K562 (cell line): ENCODE data around the gene PEF1. TPM values are rescaled to one million over a fixed set of nuclear protein-coding genes. Genes with fewer than 3 reads are reported as not detected.

Experiments used
- ATAC-seq: fragments of 200-7000 bp; cut with Tn5 transposase; 3 replicates; pipeline ENCODE4 v1.9.1; 2020; ENCODE audit warnings: moderate library complexity
- BruUV-seq: library from RNA; stranded (reverse); fragments of 400-500 nt; replicated peaks from 2 replicates; lab custom pipeline; 2021; lab: Mats Ljungman, UMichigan
- CTCF ChIA-PET: fragments of 300-600 bp; formaldehyde crosslinking; extraction: SDS; loops from one replicate; lab custom pipeline; 2021; ENCODE audit warnings: low intra/inter-chr PET ratio; lab: Yijun Ruan, JAX
- POLR2A ChIA-PET: fragments of 300-600, 350-650 bp; sonication (Branson Sonifier 250); formaldehyde crosslinking; extraction: SDS; loops from one replicate; lab custom pipeline; 2021; ENCODE audit warnings: antibody characterized with exemption, inconsistent platforms; lab: Yijun Ruan, JAX
- DNase-seq, 4 experiments: peaks; one replicate each; pipeline versions ENCODE4 v3.0.0 to v3.0.0-alpha.2; 2011 to 2018; ENCODE audit warnings: low spot score in 3 of 4, mixed read lengths in 3 of 4; ENCODE audit errors: extremely low read depth in 1 of 4
- FAIRE-seq: peaks from 2 replicates; lab custom pipeline; 2011; peaks lifted over from hg19 to GRCh38; lab: Jason Lieb, UNC
- H2AFZ ChIP-seq: 2 replicates; pipeline ENCODE4 v1.6.0; 2011; ENCODE audit warnings: low read depth, low read length, control low read depth, inconsistent platforms
- H3K27ac ChIP-seq: fragments of 200-600 bp; 3 replicates; pipeline ENCODE4 v1.8.0; 2011; ENCODE audit warnings: low read depth, mild to moderate bottlenecking, control low read depth, inconsistent platforms, low read length, moderate library complexity, mixed read lengths; ENCODE audit errors: extremely low read depth
- H3K27me3 ChIP-seq, 2 experiments: fragments of 300-600 bp in 1 of 2; 2 replicates in 1 of 2; 3 replicates in 1 of 2; pipeline versions ENCODE4 v1.6.0 to v1.8.0; 2011; ENCODE audit warnings: inconsistent platforms in 2 of 2, low read length in 2 of 2, mild to moderate bottlenecking in 1 of 2, mixed read lengths in 1 of 2, moderate library complexity in 1 of 2; ENCODE audit not compliant: control insufficient read depth in 2 of 2, insufficient read depth in 2 of 2
- H3K36me3 ChIP-seq: fragments of 300-600 bp; 3 replicates; pipeline ENCODE4 v1.8.0; 2011; ENCODE audit warnings: mild to moderate bottlenecking, low read length, inconsistent platforms; ENCODE audit not compliant: control insufficient read depth, insufficient read depth
- H3K4me1 ChIP-seq, 2 experiments: fragments of 200-600 bp in 1 of 2; replicated peaks in 1 of 2; 2 replicates in 1 of 2; 3 replicates in 1 of 2; pipeline versions ENCODE4 v1.5.1 to v1.8.0; 2011; ENCODE audit warnings: inconsistent platforms in 2 of 2, low read length in 2 of 2, mild to moderate bottlenecking in 1 of 2, mixed read lengths in 1 of 2, moderate library complexity in 1 of 2; ENCODE audit not compliant: control insufficient read depth in 2 of 2, insufficient read depth in 2 of 2
- H3K4me2 ChIP-seq: 2 replicates; pipeline ENCODE4 v1.6.1; 2011; ENCODE audit warnings: low read length, control low read depth, inconsistent platforms, mixed read lengths; ENCODE audit not compliant: insufficient read depth
- H3K4me3 ChIP-seq: fragments of 200-600 bp; sonication (generic), shearing (Covaris generic); 2 replicates; pipeline ENCODE4 v1.5.1; 2016; ENCODE audit warnings: control low read depth, inconsistent platforms
- H3K79me2 ChIP-seq: fragments of 200-600 bp; 3 replicates; pipeline ENCODE4 v1.8.0; 2011; ENCODE audit warnings: low read length, inconsistent platforms; ENCODE audit not compliant: control insufficient read depth, insufficient read depth
- H3K9ac ChIP-seq, 2 experiments: 2 replicates each; pipeline versions ENCODE4 v1.6.0 to v1.6.1; 2011; ENCODE audit warnings: low read depth in 2 of 2, low read length in 2 of 2, control low read depth in 1 of 2, inconsistent platforms in 1 of 2, mild to moderate bottlenecking in 1 of 2, mixed read lengths in 1 of 2; ENCODE audit not compliant: insufficient read depth in 1 of 2
- H3K9me1 ChIP-seq: one replicate; pipeline ENCODE4 v1.6.0; 2011; ENCODE audit warnings: inconsistent platforms, mild to moderate bottlenecking, low read length, moderate library complexity; ENCODE audit not compliant: control insufficient read depth, insufficient read depth
- H3K9me3 ChIP-seq: replicated peaks from 2 replicates; pipeline ENCODE4 v1.5.1; 2011; ENCODE audit warnings: low read depth, low read length, inconsistent platforms; ENCODE audit not compliant: control insufficient read depth, insufficient read depth
- H4K20me1 ChIP-seq: replicated peaks from 2 replicates; pipeline ENCODE4 v1.6.1; 2011; ENCODE audit warnings: low read length, inconsistent platforms, mixed read lengths; ENCODE audit not compliant: control insufficient read depth, insufficient read depth
- BDP1 ChIP-seq: IDR thresholded peaks from 3 replicates; pipeline ENCODE4 v1.6.1; 2011; ENCODE audit not compliant: insufficient read length, insufficient read depth
- HNRNPLL ChIP-seq: fragments of 200-400 bp; formaldehyde crosslinking; IDR thresholded peaks from 2 replicates; pipeline ENCODE4 v1.6.1; 2017; ENCODE audit warnings: low read length, low read depth, mild to moderate bottlenecking; ENCODE audit not compliant: poor library complexity, severe bottlenecking
- MCM3 ChIP-seq: fragments of 450-650 bp; IDR thresholded peaks from 2 replicates; pipeline ENCODE4 v1.6.1; 2016
- POLR2G ChIP-seq: fragments of 200-400 bp; formaldehyde crosslinking; IDR thresholded peaks from 2 replicates; pipeline ENCODE4 v1.6.1; 2017; ENCODE audit warnings: low read depth, mild to moderate bottlenecking, antibody characterized with exemption, low read length, moderate library complexity
- SAP30 ChIP-seq: fragments of 200-600 bp; sonication (generic); IDR thresholded peaks from 2 replicates; pipeline ENCODE4 v1.6.1; 2012; ENCODE audit warnings: borderline replicate concordance, low read depth, mild to moderate bottlenecking, moderate library complexity, low read length, control low read depth, inconsistent platforms; ENCODE audit not compliant: insufficient read depth, poor library complexity, severe bottlenecking
- TCFL5 ChIP-seq: fragments of 250-450 bp; sonication (Bioruptor Pico); conservative IDR thresholded peaks from 2 replicates; pipeline ENCODE4 v1.6.1; 2021; ENCODE audit warnings: mild to moderate bottlenecking, moderate library complexity, matching md5 sums
- YY1 ChIP-seq, 3 experiments: IDR thresholded peaks; 2 replicates each; pipeline ENCODE4 v1.6.1; 2011; ENCODE audit warnings: low read length in 2 of 3, mild to moderate bottlenecking in 2 of 3, moderate library complexity in 2 of 3, borderline replicate concordance in 1 of 3, control low read depth in 1 of 3, low read depth in 1 of 3; ENCODE audit not compliant: insufficient read depth in 3 of 3, insufficient replicate concordance in 2 of 3, control insufficient read depth in 1 of 3, insufficient read length in 1 of 3; ENCODE audit errors: extremely low read depth in 1 of 3
- ZNF197 ChIP-seq: fragments of 200-800 bp; sonication (Bioruptor generic); IDR thresholded peaks from 2 replicates; pipeline ENCODE4 v1.6.1; 2016; ENCODE audit warnings: low read depth, missing genetic modification characterization, missing compliant biosample characterization
- ZNF384 ChIP-seq: IDR thresholded peaks from 2 replicates; pipeline ENCODE4 v1.6.1; 2012; ENCODE audit warnings: low read depth, low read length, improper control_type of control experiment
- WGBS: fragments of 100-300 bp; shearing (Covaris generic); methylation state at CpG from one replicate; pipeline ENCODE4 v1.1.6; 2016; ENCODE audit warnings: low coverage, mixed read lengths; ENCODE audit not compliant: insufficient coverage; ENCODE audit errors: missing lambda C conversion rate; 5-methylcytosine and 5-hydroxymethylcytosine counted together
- in situ Hi-C: fragments of 300-500 bp; cut with MboI; formaldehyde crosslinking; loops from 4 replicates; pipeline ENCODE4 v1.15.0; 2018; ENCODE audit warnings: inconsistent platforms, mixed read lengths
- intact Hi-C: fragments of 100-400 bp; cut with micrococcal nuclease; formaldehyde crosslinking; loops from 2 replicates; pipeline ENCODE4 v1.14.2; 2022
- polyA plus RNA-seq, 8 experiments: library from polyadenylated mRNA; depleted of rRNA in 4 of 8; stranded (reverse) in 5 of 8; unstranded in 3 of 8; fragments of >200 nt; fragmentation: Nextera tagmentation in 2 of 8; fragmentation: Illumina TruSeq in 1 of 8; extraction: Ambion mirVana in 2 of 8; extraction: Trizol in 1 of 8; gene quantifications; 2 replicates each; pipeline versions ENCODE4 v1.2.1 to v1.2.3, GENCODE V29; 2011 to 2014; ENCODE audit warnings: inconsistent platforms in 1 of 8, missing spikeins in 1 of 8
- total RNA-seq, 7 experiments: library from RNA; depleted of rRNA in 6 of 7; stranded (reverse); fragments of >200 nt in 6 of 7; fragmentation: Illumina TruSeq in 2 of 7; extraction: Trizol in 2 of 7; gene quantifications; 2 replicates each; pipeline versions ENCODE4 v1.2.1 to v1.2.3, GENCODE V29; 2011 to 2021; ENCODE audit warnings: low replicate concordance in 1 of 7

The PEF1 gene
- total and polyA plus RNA-seq, 9 of the 15 experiments (the other 6 are each of a cell fraction or from before 2014, with no cell fraction given) = 26.3 to 95.5 (median 61.9) TPM

GRCh38 chr1:31624731-31625514 is 19.8 kb downstream of the PEF1 start:
- peaks cover 0 to 19% of the 10 kb centered on the region in 2 experiments; a peak in 3 of 5 replicates for H3K4me1 ChIP-seq
- H4K20me1 ChIP-seq = peaks cover 9% of the 10 kb centered on the region; the same call in 1 of the 2 replicates
- in situ Hi-C loops (no loop called here), intact Hi-C loops (no loop called here)
- POLR2A ChIA-PET = interaction anchor here (6.4 kb wide), 1 partner anchor 14 kb away, joined by 47 read pairs; no protein-coding TSS in a partner anchor
- TF ChIP-seq POLR2G = 0 out of 2 replicates have a peak, but pooled peaks have one; percentile 27
- TF ChIP-seq SAP30 = no peak
- no peak for TF ChIP-seq HNRNPLL
- H3K9ac ChIP-seq = no peak overlapping the region
- peaks cover 20% of the 10 kb centered on the region; the same call in 2 of the 3 replicates for H3K36me3 ChIP-seq
- no peak overlapping the region for H2AFZ ChIP-seq
- DNase-seq (no peak), FAIRE-seq (no peak), ATAC-seq (no peak)
- WGBS = 57% methylated on average over 16 of the region's 16 CpGs
- H3K27me3 ChIP-seq = 0 out of 5 replicates have a peak, but pooled peaks cover 0 to 6% of the 10 kb centered on the region in 2 experiments
- no peaks in the 10 kb centered on the region for H3K9me3 ChIP-seq
- BruUV-seq = no TSS peak
- CTCF ChIA-PET = no interaction called here
- no peak overlapping the region for H3K4me3 ChIP-seq
- no peak overlapping the region for H3K27ac ChIP-seq
- H3K79me2 ChIP-seq = no peaks in the 10 kb centered on the region
- no peaks in the 10 kb centered on the region for H3K9me1 ChIP-seq
- no peak overlapping the region for H3K4me2 ChIP-seq

- in situ Hi-C loops (no loop called here), intact Hi-C loops (no loop called here)
- Histone ChIP-seq H3K4me3 (no peak overlapping the region), H3K27ac (no peak overlapping the region), H3K9me3 (no peaks in the 10 kb centered on the region), H3K9ac (no peak overlapping the region), H2AFZ (no peak overlapping the region), H4K20me1 (peaks cover 12% of the 10 kb centered on the region; the same call in 1 of the 2 replicates), H3K27me3 (peaks cover 0 to 12% of the 10 kb centered on the region in 2 experiments; a peak in 2 of 5 replicates), H3K9me1 (no peaks in the 10 kb centered on the region), H3K79me2 (no peaks in the 10 kb centered on the region), H3K4me1 (peaks cover 0 to 21% of the 10 kb centered on the region in 2 experiments; a peak in 3 of 5 replicates), H3K36me3 (peaks cover 14% of the 10 kb centered on the region; the same call in 2 of the 3 replicates), H3K4me2 (no peak overlapping the region)
- TF ChIP-seq YY1 (IDR thresholded peaks at IDR 0.05; ENCODE audit: borderline replicate concordance in 1 of 3, control insufficient read depth in 1 of 3, extremely low read depth in 1 of 3, insufficient read depth in 3 of 3, insufficient read length in 1 of 3, insufficient replicate concordance in 2 of 3, low read depth in 1 of 3, low read length in 2 of 3) = no peak
- TF ChIP-seq ZNF384 = 0 out of 2 replicates have a peak, but pooled peaks have one; percentile 18
- no peak for TF ChIP-seq TCFL5 (CRISPR knock-in tag)
- no peak for TF ChIP-seq MCM3
- TF ChIP-seq BDP1 = no peak
- TF ChIP-seq ZNF197 (CRISPR knock-in tag) = no peak
- CTCF ChIA-PET = no interaction called here
- DNase-seq = no peak
- ATAC-seq = no peak
- FAIRE-seq = no peak
- 29% methylated on average over 5 of the region's 5 CpGs for WGBS
- BruUV-seq = no TSS peak
- POLR2A ChIA-PET = no interaction called here
Measured at GRCh38 chr1:31624309-31624708, 20.4 kb downstream of the PEF1 start.
